Psoas muscle (tissue), 8 donors: ENCODE results near the gene CUL1. TPM values are rescaled to one million over a fixed set of nuclear protein-coding genes. Genes with fewer than 3 reads are reported as not detected.

ENCODE experiments used
- ATAC-seq, 4 donors: fragments of 200-7000 bp; cut with Tn5 transposase; one replicate each; pipeline ENCODE4 v1.9.1; 2020; ENCODE audit warnings: moderate library complexity in 3 of 4, mild to moderate bottlenecking in 2 of 4
- DNase-seq, 2 donors: peaks; one replicate each; pipeline ENCODE4 v3.0.0-alpha.2; 2020
- H3K27ac ChIP-seq: fragments of 200-600 bp; one replicate; pipeline ENCODE4 v1.8.0; 2022
- H3K27me3 ChIP-seq, 3 donors: fragments of 200-600 bp in 1 of 3; one replicate each; pipeline versions ENCODE4 v1.6.1 to v1.8.0; 2013 to 2022; ENCODE audit warnings: low read length in 2 of 3, mild to moderate bottlenecking in 2 of 3, moderate library complexity in 1 of 3; ENCODE audit not compliant: insufficient read depth in 3 of 3
- H3K36me3 ChIP-seq, 2 donors: fragments of 200-600 bp in 1 of 2; one replicate each; pipeline versions ENCODE4 v1.6.1 to v1.8.0; 2013 to 2022; ENCODE audit warnings: low read depth in 1 of 2, mild to moderate bottlenecking in 1 of 2, moderate library complexity in 1 of 2; ENCODE audit not compliant: insufficient read depth in 1 of 2
- H3K4me1 ChIP-seq: fragments of 200-600 bp; one replicate; pipeline ENCODE4 v1.8.0; 2022
- H3K4me3 ChIP-seq: fragments of 200-600 bp; one replicate; pipeline ENCODE4 v1.8.0; 2022; ENCODE audit warnings: mild to moderate bottlenecking
- H3K9me3 ChIP-seq: fragments of 200-600 bp; one replicate; pipeline ENCODE4 v1.8.0; 2022
- CTCF ChIP-seq: fragments of 200-600 bp; IDR thresholded peaks from one replicate; pipeline ENCODE4 v1.8.0; 2022; ENCODE audit warnings: antibody characterized with exemption
- WGBS, 3 donors: extraction: QIAGEN DNeasy Blood & Tissue Kit; methylation state at CpG; one replicate each; pipeline versions ENCODE4 v1.1.6 to v1.1.7; 2013; 5-methylcytosine and 5-hydroxymethylcytosine counted together
- intact Hi-C, 2 donors: fragments of 100-400 bp; cut with DNase I; formaldehyde crosslinking; loops; one replicate each; pipeline versions ENCODE4 v1.11.0 to v1.14.2; 2022
- polyA plus RNA-seq, 3 donors: library from polyadenylated mRNA; stranded (reverse); fragments of 200-250 nt; gene quantifications; one replicate each; pipeline ENCODE4 v1.2.3, GENCODE V29; 2013
- total RNA-seq, 4 donors: library from RNA; stranded (reverse); fragmentation: NEBNext Ultra II Directional in 2 of 4; extraction: Animal tissue kit (Norgen Biotek cat#: 25700) in 2 of 4; gene quantifications; one replicate each; pipeline versions ENCODE4 v1.2.1 to v1.2.4, GENCODE V29; 2021 to 2023
- donor health status: healthy with polysubstance abuse.
- donor health status: DM: no; HTN: no; CAD: no; lungs with moderate emphysema.
- donor health status: Bipolar disorder and iron deficiency.
- donor health status: healthy.
- donor health status: DM: yes; HTN: yes; CAD: no.
- donor health status: DM: no; HTN: no; CAD: no.
- donor health status: DM: no; HTN: no; CAD: no.
- donor health status: DM: yes; HTN: yes; CAD: no.

The CUL1 gene
- total and polyA plus RNA-seq, 7 donors: 65.1 to 149 (median 86.5) TPM

GRCh38 chr7:148697256-148698006 is 1.3 kb upstream of the CUL1 start:
- WGBS, 3 donors: 22 to 40% (median 24%) methylated on average over 18 of the region's 18 CpGs
- intact Hi-C loops: loop anchor here in 1 of 2 donors (5.0 to 10.0 kb wide), 6 partner anchors 70 to 267 kb away; partner anchors contain the start of gene EZH2
- DNase-seq (peak; percentile 27 to 66), ATAC-seq (no peak)
- no peaks in the 10 kb centered on the region for H3K9me3 ChIP-seq
- H3K4me1 ChIP-seq: peaks cover 25% of the 10 kb centered on the region
- peak overlapping the region; percentile 97 for H3K4me3 ChIP-seq
- H3K27me3 ChIP-seq: no peaks in the 10 kb centered on the region
- TF ChIP-seq CTCF: no peak
- H3K36me3 ChIP-seq: no peaks in the 10 kb centered on the region
- peak overlapping the region; percentile 99 for H3K27ac ChIP-seq

- no peaks in the 10 kb centered on the region for H3K9me3 ChIP-seq
- H3K36me3 ChIP-seq: no peaks in the 10 kb centered on the region
- H3K4me3 ChIP-seq: peak overlapping the region; percentile 97
- no peak for TF ChIP-seq CTCF
- H3K27me3 ChIP-seq: no peaks in the 10 kb centered on the region
- WGBS, 3 donors: 1 to 2% (median 1%) methylated on average over 16 to 17 of the region's 17 CpGs
- H3K27ac ChIP-seq: peak overlapping the region; percentile 99
- H3K4me1 ChIP-seq: peaks cover 30% of the 10 kb centered on the region
- intact Hi-C loops: loop anchor here in 1 of 2 donors (5.0 to 10.0 kb wide), 6 partner anchors 71 to 267 kb away; partner anchors contain the start of gene EZH2
- ATAC-seq (no peak), DNase-seq (no peak)
Measured at GRCh38 chr7:148698007-148698396, 701 bp upstream of the CUL1 start.

GRCh38 chr7:148699024-148699781 is 500 bp downstream of the CUL1 start:
- WGBS, 3 donors: 0 to 1% (median 1%) methylated on average over 60 to 107 of the region's 107 CpGs
- TF ChIP-seq CTCF: no peak
- intact Hi-C loops: loop anchor here in 1 of 2 donors (5.0 to 10.0 kb wide), 6 partner anchors 72 to 266 kb away; partner anchors contain the start of gene EZH2
- Histone ChIP-seq H3K4me1 (peaks cover 41% of the 10 kb centered on the region), H3K27me3 (no peaks in the 10 kb centered on the region), H3K4me3 (peak overlapping the region; percentile 97), H3K36me3 (no peaks in the 10 kb centered on the region), H3K27ac (peak overlapping the region; percentile 99), H3K9me3 (no peaks in the 10 kb centered on the region)
- DNase-seq (peak; percentile 76 to 83), ATAC-seq (peak; percentile 62 to 72 (median 70))

GRCh38 chr7:148699782-148700629 is 1.3 kb downstream of the CUL1 start:
- Histone ChIP-seq H3K36me3 (no peaks in the 10 kb centered on the region), H3K4me3 (peak overlapping the region; percentile 97), H3K9me3 (no peaks in the 10 kb centered on the region), H3K4me1 (peaks cover 49% of the 10 kb centered on the region), H3K27ac (peak overlapping the region; percentile 99), H3K27me3 (no peaks in the 10 kb centered on the region)
- WGBS, 3 donors: 2 to 3% (median 2%) methylated on average over 36 of the region's 36 CpGs
- no peak for TF ChIP-seq CTCF
- intact Hi-C loops: loop anchor here in 1 of 2 donors (5.0 to 10.0 kb wide), 7 partner anchors 37 to 265 kb away; partner anchors contain the start of gene EZH2
- ATAC-seq (no peak), DNase-seq (no peak)
